B cell (primary cell): ENCODE results near the gene RASA3. TPM values are rescaled to one million over a fixed set of nuclear protein-coding genes. Genes with fewer than 3 reads are reported as not detected.

Source experiments
- ATAC-seq: fragments of 200-7000 bp; cut with Tn5 transposase; one replicate; pipeline ENCODE4 v1.10.0; 2021; ENCODE audit warnings: low read depth, mild to moderate bottlenecking, moderate number of reproducible peaks, moderate library complexity
- CTCF ChIA-PET: fragments of 350-600 bp; sonication (Branson Sonifier 250); formaldehyde crosslinking; loops from one replicate; lab custom pipeline; 2021; ENCODE audit warnings: antibody characterized with exemption, inconsistent platforms; lab: Charles Lee
- POLR2A ChIA-PET: fragments of 350-600 bp; sonication (Branson Sonifier 250); formaldehyde crosslinking; loops from one replicate; lab custom pipeline; 2021; ENCODE audit warnings: antibody characterized with exemption; lab: Charles Lee
- DNase-seq: peaks from one replicate; pipeline ENCODE4 v3.0.0; 2013
- H2AFZ ChIP-seq: 2 replicates; pipeline ENCODE4 v1.6.1; 2012; ENCODE audit warnings: mild to moderate bottlenecking, low read depth, low read length; ENCODE audit not compliant: insufficient read depth, poor library complexity, severe bottlenecking
- H3K27ac ChIP-seq, 2 donors: 1 replicate in 1 of 2; 2 replicates in 1 of 2; pipeline ENCODE4 v1.5.1; 2012 to 2013; ENCODE audit warnings: low read length in 2 of 2, mild to moderate bottlenecking in 2 of 2, moderate library complexity in 1 of 2
- H3K27me3 ChIP-seq, 4 experiments: fragments of 200-600 bp in 1 of 4; sonication (generic) in 1 of 4; replicated peaks in 1 of 4; 1 replicate in 2 of 4; 2 replicates in 2 of 4; pipeline versions ENCODE4 v1.6.1 to v1.7.0; 2013 to 2016; ENCODE audit warnings: low read length in 3 of 4, mild to moderate bottlenecking in 2 of 4, mixed read lengths in 1 of 4, moderate library complexity in 1 of 4; ENCODE audit not compliant: insufficient read depth in 4 of 4, control insufficient read depth in 3 of 4; ENCODE audit errors: control extremely low read depth in 1 of 4
- H3K36me3 ChIP-seq, 2 experiments: replicated peaks in 1 of 2; 1 replicate in 1 of 2; 2 replicates in 1 of 2; pipeline versions ENCODE4 v1.6.1 to v1.7.1; 2013; ENCODE audit warnings: low read length in 1 of 2; ENCODE audit not compliant: insufficient read depth in 2 of 2, control insufficient read depth in 1 of 2; ENCODE audit errors: control extremely low read depth in 1 of 2, extremely low read depth in 1 of 2
- H3K4me1 ChIP-seq, 2 donors: fragments of 200-600 bp in 1 of 2; sonication (generic) in 1 of 2; 1 replicate in 1 of 2; 2 replicates in 1 of 2; pipeline versions ENCODE4 v1.5.1 to v1.6.1; 2013 to 2017; ENCODE audit warnings: low read length in 2 of 2; ENCODE audit not compliant: control insufficient read depth in 2 of 2, insufficient read depth in 2 of 2
- H3K4me2 ChIP-seq: replicated peaks from 2 replicates; pipeline ENCODE3; 2012; ENCODE audit warnings: mild to moderate bottlenecking, low read depth, low read length; ENCODE audit not compliant: poor library complexity, severe bottlenecking
- H3K4me3 ChIP-seq, 5 experiments: fragments of 200-600 bp in 1 of 5; sonication (generic) in 1 of 5; 1 replicate in 3 of 5; 2 replicates in 2 of 5; pipeline versions ENCODE4 v1.5.1 to v1.7.0; 2011 to 2016; ENCODE audit warnings: low read length in 4 of 5, mild to moderate bottlenecking in 4 of 5, low read depth in 2 of 5, control low read depth in 1 of 5, moderate library complexity in 1 of 5; ENCODE audit not compliant: insufficient read depth in 1 of 5; ENCODE audit errors: control extremely low read depth in 1 of 5, extremely low read depth in 1 of 5
- H3K79me2 ChIP-seq: fragments of 200-600 bp; sonication (generic); one replicate; pipeline ENCODE4 v1.6.0; 2016; ENCODE audit warnings: low read length; ENCODE audit not compliant: control insufficient read depth, insufficient read depth
- H3K9ac ChIP-seq: fragments of 200-600 bp; sonication (generic); 2 replicates; pipeline ENCODE4 v1.6.1; 2017; ENCODE audit warnings: mild to moderate bottlenecking, low read length, moderate library complexity
- H3K9me3 ChIP-seq, 3 donors: one replicate each; pipeline versions ENCODE4 v1.6.1 to v1.7.1; 2013; ENCODE audit warnings: low read length in 2 of 3; ENCODE audit not compliant: control insufficient read depth in 2 of 3, insufficient read depth in 1 of 3; ENCODE audit errors: control extremely low read depth in 1 of 3
- H4K20me1 ChIP-seq: 2 replicates; pipeline ENCODE4 v1.6.0; 2012; ENCODE audit warnings: mild to moderate bottlenecking, low read length; ENCODE audit not compliant: insufficient read depth, control insufficient read depth, poor library complexity, severe bottlenecking
- H3K27ac Mint-ChIP-seq: one replicate; pipeline ENCODE4 v1.8.0; 2021; ENCODE audit warnings: mixed read lengths
- H3K27me3 Mint-ChIP-seq: one replicate; pipeline ENCODE4 v1.8.0; 2021; ENCODE audit warnings: mixed read lengths
- H3K4me1 Mint-ChIP-seq: one replicate; pipeline ENCODE4 v1.8.0; 2021; ENCODE audit warnings: mixed read lengths
- H3K4me3 Mint-ChIP-seq: one replicate; pipeline ENCODE4 v1.8.0; 2021; ENCODE audit warnings: mixed read lengths
- H3K9me3 Mint-ChIP-seq: one replicate; pipeline ENCODE4 v1.8.0; 2022; ENCODE audit warnings: mixed read lengths; ENCODE audit not compliant: insufficient read depth
- CTCF ChIP-seq: fragments of 200-600 bp; IDR thresholded peaks from one replicate; pipeline ENCODE4 v1.8.0; 2022; ENCODE audit warnings: antibody characterized with exemption, mild to moderate bottlenecking
- EZH2 ChIP-seq: IDR thresholded peaks from 2 replicates; pipeline ENCODE4 v1.6.1; 2012; ENCODE audit warnings: borderline replicate concordance, low read depth, mild to moderate bottlenecking, moderate library complexity, low read length; ENCODE audit not compliant: insufficient read depth, poor library complexity, severe bottlenecking
- WGBS: methylation state at CpG from one replicate; pipeline ENCODE4 v1.1.5; 2013; ENCODE audit warnings: missing lambda C conversion rate; ENCODE audit not compliant: insufficient coverage; 5-methylcytosine and 5-hydroxymethylcytosine counted together
- intact Hi-C: fragments of 100-400 bp; cut with micrococcal nuclease; formaldehyde crosslinking; loops from one replicate; pipeline ENCODE4 v1.10.0; 2022
- polyA plus RNA-seq: library from polyadenylated mRNA; depleted of rRNA; stranded (reverse); fragments of >200 nt; gene quantifications from 2 replicates; pipeline ENCODE4 v1.2.3, GENCODE V29; 2012
- total RNA-seq, 2 donors: library from RNA; stranded (reverse); fragments of 120-200 nt in 1 of 2; gene quantifications; 1 replicate in 1 of 2; 2 replicates in 1 of 2; pipeline versions ENCODE4 v1.2.3 to v1.2.4, GENCODE V29; 2013 to 2022

Gene RASA3
- total and polyA plus RNA-seq, 2 donors (not counting 1 experiment from before 2014, with no cell fraction given), result 54.2 to 87.4 TPM

DNA sequence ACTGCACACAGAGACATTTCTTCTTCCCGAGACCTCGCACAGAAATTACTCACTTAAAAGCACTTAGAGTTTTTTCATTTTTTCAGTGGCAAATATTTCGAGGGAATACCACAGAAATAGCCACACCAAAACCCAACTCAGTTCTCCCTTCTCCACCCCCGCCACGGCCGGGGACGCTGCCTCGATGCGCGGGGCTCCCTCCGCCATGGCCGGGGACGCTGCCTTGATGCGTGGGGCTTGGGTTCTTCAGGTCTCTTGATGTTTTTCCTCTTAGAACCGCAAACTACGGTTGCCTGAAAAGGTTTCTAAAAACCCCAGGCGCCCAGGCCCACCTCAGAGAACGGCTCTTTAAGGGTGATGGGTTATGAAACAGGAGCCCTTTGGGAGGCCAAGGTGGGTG, 71.4 kb downstream of the RASA3 start:
- DNase-seq, result no peak
- intact Hi-C loops, result no loop called here
- H3K9ac ChIP-seq, result no peak overlapping the region
- no peak overlapping the region for H2AFZ ChIP-seq
- peaks cover 0 to 36% of the 10 kb centered on the region in 2 experiments for H3K36me3 ChIP-seq
- WGBS, result 95% methylated on average over 13 of the region's 18 CpGs
- H3K79me2 ChIP-seq, result peaks cover 95% of the 10 kb centered on the region
- Mint-ChIP-seq H3K4me1 (peaks cover 72% of the 10 kb centered on the region), H3K4me3 (no peak overlapping the region), H3K27me3 (no peaks in the 10 kb centered on the region), H3K27ac (no peak overlapping the region), H3K9me3 (no peaks in the 10 kb centered on the region)
- H4K20me1 ChIP-seq, result peaks cover 97% of the 10 kb centered on the region
- no peak overlapping the region for H3K4me2 ChIP-seq
- POLR2A ChIA-PET, result no interaction called here
- no peaks in the 10 kb centered on the region for H3K9me3 ChIP-seq
- CTCF ChIA-PET, result no interaction called here
- TF ChIP-seq EZH2, result no peak
- TF ChIP-seq CTCF, result no peak
- H3K4me3 ChIP-seq, result no peak overlapping the region
- H3K27ac ChIP-seq, result no peak overlapping the region
- no peak for ATAC-seq
- no peaks in the 10 kb centered on the region for H3K27me3 ChIP-seq
- peaks cover 51 to 70% of the 10 kb centered on the region in 2 donors for H3K4me1 ChIP-seq

DNA sequence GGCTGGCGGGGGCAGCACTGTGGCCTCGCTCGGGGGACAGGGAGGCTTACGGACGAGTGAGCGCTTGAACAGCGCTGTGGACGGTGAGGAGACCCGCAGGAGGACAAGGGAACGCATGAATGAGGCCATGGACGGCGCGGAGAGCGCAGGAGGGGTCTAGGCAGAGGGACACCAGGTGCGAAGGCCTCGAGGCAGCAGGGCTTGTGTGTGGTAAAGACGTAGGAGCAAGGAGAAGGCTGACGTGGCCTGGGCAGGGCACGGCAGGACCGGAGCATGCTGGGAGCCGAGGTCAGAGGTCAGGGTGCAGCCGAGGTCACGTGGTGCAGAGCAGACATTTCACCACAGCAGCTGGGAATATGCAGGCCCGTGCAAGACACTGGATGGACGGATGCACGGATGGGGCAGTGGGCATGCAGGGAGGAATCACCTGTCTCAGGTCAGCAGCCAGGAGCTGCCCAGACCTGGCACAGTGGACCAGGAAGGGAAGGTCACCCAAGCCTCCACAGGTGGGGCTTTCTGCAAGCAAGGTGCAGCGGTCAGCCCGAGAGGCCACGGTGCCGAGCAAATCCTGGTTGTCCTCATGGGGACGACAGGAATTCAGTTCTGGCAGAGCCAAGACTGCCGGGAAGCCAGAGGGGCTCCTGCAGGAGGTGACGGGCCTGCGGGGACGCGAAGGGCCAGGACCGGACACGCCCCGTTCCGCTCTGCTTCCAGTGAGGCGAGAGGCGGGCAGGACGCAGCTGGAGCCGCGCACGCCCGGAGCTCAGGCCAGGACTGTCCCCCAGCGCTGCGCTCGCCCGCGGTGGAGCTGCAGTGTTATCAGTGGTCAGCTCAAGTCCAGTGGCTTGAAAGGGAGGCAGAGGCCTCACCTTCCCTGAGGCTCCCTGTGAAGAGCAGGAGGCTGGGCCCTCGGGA, 72.2 kb downstream of the RASA3 start:
- POLR2A ChIA-PET, result no interaction called here
- Histone ChIP-seq H3K4me3 (no peak overlapping the region), H3K4me2 (no peak overlapping the region), H3K36me3 (peaks cover 0 to 44% of the 10 kb centered on the region in 2 experiments), H3K27me3 (no peaks in the 10 kb centered on the region), H3K4me1 (peaks cover 45 to 69% of the 10 kb centered on the region in 2 donors), H3K27ac (no peak overlapping the region), H3K9ac (no peak overlapping the region), H3K79me2 (peaks cover 95% of the 10 kb centered on the region), H3K9me3 (no peaks in the 10 kb centered on the region), H2AFZ (no peak overlapping the region), H4K20me1 (peaks cover 97% of the 10 kb centered on the region)
- intact Hi-C loops, result no loop called here
- Mint-ChIP-seq H3K4me1 (peaks cover 70% of the 10 kb centered on the region), H3K27ac (peak overlapping the region; percentile 59), H3K4me3 (no peak overlapping the region), H3K9me3 (no peaks in the 10 kb centered on the region), H3K27me3 (no peaks in the 10 kb centered on the region)
- 94% methylated on average over 53 of the region's 53 CpGs for WGBS
- CTCF ChIA-PET, result no interaction called here
- ATAC-seq, result no peak
- TF ChIP-seq CTCF (no peak), EZH2 (no peak)
- DNase-seq, result no peak
